NCI-H526 treated with DMSO at 0.1 percent for 48 hours (cell line): ENCODE data around the gene TMEM117.

Experiments
- DNase-seq: peaks from one replicate; lab custom pipeline; 2025; lab: John Stamatoyannopoulos, UW

Gene TMEM117

DNA sequence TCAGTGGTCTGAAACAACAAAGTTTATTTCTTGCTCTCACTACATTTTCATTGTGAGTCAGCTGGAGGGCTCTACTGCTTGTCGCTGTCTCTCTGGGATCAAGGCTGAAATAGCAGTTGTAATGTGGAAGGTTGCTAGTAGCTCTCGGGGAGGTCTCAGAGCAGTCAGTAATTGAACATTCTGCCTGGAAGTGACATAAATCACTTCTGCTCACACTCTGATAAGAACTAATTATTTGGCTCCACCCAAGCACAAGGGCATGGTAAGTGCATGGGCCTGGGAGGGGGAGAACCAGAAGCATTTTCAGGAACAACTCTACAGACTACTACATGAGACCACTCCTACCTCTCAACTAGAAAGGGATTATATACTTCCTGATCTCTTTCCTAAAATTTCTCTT, 128.2 kb downstream of the TMEM117 start:
- DNase-seq: no peak

DNA sequence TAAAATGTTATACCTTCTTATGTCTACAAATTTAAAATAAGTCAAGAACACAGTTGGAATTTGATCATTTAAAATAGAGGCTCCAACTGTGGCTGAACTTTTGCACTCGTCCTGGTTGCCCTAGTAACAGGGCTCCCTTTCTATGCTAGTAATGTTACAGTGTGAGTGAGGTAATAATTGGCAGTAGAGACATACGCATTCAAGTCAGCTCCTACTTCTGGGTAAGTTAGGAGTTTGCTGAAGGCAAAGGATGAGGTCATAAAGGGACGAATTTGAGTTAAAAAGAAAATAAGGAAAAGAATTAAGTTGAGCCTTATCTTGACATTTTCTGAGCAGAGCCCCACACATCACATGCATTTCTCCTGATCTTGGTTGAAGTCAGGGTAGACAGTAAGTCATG, 129.1 kb downstream of the TMEM117 start:
- DNase-seq: no peak

DNA sequence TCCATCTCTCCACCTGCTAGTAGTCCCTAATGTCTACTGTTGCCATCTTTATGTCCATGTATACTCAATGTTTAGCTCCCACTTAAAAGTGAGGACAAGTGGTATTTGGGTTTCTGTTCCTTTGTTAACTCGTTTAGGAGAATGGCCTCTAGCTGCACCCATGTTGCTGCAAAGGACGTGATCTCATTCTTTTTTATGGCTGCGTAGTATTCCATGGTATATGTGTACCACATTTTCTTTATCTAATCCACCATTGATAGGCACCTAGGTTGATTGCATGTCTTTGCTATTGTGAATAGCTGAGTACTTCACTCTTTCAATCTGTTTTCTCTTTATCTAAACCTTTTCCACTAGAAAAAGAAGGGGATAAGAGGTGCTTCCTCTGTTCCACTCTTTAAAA, 130.0 kb downstream of the TMEM117 start:
- DNase-seq: no peak

DNA sequence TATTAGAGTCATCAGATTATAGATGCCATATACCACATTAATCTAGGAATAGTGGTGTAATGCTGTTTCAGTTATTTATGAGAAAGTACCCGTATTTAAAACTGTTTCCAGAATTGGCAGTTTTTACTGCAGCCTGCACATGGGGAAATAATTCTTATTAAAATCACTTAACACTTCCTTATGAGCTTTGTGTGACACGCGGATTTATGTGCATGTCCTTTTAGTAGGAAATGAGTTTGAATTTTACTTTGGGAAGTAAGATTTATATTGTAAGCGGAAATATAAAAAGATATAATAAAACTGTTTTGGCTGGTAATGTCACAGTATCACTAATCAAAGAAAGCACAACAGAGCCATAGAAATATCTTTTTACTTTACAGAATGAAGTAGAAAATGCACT, 132.9 kb downstream of the TMEM117 start:
- DNase-seq: no peak

DNA sequence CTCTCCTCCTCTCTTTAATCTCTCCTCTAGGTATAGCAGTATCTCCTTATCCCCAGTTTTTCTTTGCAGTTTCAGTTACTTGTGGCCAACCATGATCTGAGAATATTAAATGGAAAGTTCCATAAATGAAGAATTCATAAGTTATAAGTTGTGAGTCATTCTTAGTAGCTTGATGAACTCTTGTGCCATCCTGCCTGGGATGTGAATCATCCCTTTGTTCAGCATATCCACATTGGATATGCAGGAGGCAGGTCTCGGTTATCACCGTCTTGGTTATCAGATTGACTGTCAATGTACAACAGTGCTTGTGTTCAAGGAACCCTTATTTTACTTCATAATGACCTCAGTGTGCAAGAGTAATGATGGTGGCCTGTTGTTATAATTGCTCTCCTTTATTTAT, 134.0 kb downstream of the TMEM117 start:
- DNase-seq: no peak

DNA sequence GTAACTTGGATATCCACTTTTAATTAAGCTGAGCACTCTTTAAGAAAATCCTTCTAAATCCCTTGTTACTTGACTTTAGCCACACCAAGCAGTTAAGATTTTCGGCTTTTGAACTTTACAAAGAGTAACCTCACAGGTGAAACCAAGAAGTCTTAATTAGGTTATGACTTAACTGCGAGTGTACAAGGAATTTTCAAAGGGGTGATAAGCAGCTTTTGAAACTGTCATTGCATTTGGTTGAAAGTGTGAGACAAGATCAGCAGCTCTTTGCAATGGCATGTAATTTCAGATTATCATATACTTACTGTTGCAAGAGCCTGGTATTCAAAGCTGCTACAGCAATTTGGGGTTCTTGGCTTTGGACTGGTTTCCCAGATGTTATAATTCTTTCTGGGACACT, 137.5 kb downstream of the TMEM117 start:
- DNase-seq: no peak

DNA sequence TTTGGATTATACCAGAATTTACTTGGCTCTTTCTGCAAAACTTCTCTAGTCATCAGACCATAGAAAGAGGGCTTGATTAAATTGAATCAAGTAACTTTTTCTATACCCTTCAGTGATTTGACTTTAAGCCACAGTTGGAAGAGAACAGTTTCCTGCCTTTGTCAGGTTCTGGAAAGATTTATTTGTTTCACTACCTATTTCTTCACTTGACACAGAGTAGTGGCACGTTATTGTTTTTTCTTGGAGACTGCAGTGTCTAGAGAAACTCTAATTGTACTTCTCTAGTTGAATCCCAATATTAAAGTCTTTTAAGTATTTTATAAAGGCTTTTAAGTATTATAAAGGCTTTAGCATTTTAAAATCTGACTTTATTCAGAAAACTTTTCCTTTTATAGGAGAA, 138.1 kb downstream of the TMEM117 start:
- no peak for DNase-seq

DNA sequence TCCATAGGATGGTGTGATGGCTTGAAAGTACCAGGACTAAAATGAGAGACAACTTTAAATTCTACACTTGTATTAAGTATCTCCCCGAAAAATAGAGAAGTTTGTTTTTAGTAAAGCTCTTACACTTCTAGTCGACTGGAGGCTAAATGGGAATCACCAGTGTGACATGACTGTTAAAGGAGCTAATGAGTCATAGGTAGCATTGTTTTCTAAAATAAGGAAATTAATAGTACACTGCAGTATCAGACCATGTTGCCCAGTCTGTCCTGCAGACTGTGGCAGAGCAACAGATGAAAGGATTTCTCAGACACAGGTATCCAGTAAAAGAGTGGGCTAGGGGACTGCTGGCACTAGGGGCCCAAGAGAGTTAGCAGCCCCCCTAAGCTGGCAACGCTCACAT, 140.1 kb downstream of the TMEM117 start:
- no peak for DNase-seq

DNA sequence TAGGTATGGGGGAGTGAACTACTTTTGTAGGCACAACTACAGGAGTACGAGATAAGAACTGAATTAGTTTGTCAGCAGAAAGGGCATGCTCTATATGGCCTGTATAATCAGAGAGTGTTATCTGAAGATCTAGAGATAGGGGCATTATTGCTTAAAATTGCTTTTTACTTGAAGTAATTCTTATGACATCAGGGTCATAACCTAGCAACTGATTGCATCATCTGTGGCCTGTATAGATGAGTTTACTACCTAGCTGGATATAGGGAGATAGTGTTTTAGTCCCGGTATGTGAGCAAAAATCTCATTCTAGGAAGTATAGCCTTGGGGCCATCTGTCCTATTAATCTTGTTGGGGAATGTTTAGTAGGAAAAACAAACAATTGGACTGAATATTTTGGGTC, 142.7 kb downstream of the TMEM117 start:
- DNase-seq: no peak

DNA sequence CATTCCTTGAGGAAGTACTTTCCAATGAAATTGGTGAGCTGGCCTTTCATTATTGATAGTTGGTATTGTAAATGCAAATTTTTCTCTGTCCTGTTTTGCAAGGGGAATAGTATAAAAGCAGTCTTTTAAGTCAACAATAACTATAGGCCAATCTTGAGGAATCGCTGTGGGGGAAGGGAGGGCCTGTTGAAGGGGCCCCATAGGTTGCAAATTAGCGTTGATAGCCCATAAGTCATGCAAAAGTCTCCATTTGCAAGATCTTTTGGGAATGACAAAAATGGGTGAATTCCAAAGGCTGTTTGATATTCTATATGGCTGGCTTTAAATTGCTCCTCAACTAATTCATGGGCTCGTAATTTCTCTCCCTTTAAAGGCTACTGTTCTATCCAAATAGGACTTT, 143.6 kb downstream of the TMEM117 start:
- no peak for DNase-seq

DNA sequence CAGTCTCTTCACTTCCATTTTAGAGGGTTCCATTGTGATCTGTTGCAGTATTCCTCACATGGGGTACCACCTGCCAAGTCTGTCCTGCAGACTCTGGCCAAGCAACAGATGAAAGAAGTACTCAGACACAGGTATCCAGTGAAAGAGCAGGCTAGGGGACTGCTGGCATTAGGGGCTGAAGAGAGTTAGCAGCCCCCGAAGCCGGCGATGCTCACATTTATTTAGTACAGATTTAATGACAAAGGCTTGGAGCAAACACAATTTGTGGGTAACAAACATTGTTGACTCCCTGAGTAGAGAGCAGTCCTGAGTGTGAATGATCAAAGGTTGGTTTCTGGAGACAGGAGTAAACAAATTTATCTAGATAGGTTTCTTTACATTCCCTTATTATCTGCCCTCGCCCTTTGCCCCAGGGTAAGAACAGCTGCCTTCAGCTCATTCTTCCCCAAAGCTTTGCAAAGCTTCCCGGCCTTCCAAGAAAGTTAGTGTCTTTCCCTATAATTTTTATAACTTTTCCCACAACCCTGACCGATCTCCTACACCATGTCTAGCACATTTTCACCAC, 144.8 kb downstream of the TMEM117 start:
- no peak for DNase-seq

DNA sequence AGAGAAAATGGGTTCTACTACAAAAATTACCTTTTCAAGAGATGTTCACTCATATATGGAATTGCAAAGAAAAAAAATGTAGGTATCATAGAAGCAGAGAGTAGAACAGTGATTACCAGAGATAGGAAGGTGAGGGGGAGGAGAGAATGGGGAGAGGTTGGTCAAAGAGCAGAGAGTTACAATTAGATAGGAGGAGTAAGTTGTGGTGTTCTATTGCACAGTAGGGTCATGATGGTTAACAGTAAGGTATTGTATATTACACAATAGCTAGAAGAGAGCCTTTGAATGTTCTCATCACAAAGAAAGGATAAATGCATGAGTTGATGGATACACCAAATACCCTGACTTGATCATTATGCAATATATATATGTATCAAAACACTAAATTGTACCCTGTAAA, 145.8 kb downstream of the TMEM117 start:
- no peak for DNase-seq

DNA sequence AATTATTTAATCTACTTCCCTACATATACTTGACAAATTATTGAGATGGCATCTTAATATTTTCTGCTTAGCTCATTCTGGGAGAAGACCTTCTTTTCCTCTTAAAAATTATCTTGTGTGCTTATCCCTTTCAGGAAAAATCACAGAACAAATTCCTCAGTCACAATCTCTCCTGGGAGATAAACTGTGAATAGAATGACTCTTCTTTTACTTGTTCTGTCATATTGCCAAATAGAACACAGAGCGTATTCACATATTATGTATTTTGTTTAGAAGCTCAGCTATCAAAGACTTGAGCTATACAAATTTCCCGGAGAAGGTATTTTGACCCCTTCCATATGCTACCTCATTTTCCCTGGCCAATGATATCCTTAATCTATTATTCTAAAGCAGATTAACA, 146.7 kb downstream of the TMEM117 start:
- no peak for DNase-seq

DNA sequence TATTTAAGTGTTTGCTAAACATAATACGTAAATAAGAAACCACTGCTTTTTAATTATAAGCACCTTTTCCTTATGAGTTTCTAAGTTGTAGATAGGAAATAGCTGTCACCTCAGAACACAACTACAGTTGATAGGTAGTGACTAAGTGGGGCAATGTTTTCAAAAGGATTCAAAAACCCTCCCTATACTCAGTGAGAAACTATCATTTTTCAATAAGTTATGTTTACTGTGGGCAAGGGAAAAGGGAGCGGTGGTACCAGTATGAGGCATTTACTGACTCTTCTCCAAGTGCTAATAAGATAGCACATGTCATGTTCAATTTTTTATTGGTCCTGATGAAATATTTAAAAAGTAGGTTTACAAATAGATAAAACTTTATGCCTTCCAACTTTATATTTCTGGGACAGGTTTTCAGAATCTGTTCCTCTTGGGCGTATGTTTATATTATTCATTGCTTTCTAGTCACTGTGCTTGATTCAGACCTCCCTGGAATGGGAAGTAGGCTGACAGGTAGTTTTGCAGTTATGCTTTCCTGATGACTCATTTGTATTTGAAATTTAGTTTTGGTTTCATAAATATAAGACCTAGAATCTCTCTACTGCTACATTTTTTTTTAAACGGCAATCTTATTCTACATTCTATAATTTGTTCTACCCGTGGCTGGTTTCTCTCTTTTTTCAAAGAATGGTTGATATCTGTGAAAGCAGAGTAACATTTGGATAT, 153.1 kb downstream of the TMEM117 start:
- no peak for DNase-seq

DNA sequence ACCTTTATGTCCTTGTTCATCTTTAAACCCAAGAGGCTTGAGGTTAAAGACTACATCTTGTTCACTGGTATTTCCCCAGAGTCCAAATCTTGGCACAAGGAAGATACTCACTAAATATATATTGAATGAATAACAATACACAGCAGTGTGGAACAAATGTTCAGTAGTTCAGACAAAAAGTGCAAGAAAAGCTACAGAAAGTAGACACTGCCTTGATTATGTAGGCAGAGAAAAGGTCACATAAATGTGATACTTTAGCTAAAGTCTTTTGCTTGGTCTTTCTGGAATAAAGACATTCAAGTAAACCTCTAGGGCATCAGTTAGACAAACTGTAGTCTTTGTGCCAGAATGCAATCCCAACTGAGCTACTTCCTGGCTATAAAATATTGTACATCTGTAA, 157.0 kb downstream of the TMEM117 start:
- DNase-seq: no peak

DNA sequence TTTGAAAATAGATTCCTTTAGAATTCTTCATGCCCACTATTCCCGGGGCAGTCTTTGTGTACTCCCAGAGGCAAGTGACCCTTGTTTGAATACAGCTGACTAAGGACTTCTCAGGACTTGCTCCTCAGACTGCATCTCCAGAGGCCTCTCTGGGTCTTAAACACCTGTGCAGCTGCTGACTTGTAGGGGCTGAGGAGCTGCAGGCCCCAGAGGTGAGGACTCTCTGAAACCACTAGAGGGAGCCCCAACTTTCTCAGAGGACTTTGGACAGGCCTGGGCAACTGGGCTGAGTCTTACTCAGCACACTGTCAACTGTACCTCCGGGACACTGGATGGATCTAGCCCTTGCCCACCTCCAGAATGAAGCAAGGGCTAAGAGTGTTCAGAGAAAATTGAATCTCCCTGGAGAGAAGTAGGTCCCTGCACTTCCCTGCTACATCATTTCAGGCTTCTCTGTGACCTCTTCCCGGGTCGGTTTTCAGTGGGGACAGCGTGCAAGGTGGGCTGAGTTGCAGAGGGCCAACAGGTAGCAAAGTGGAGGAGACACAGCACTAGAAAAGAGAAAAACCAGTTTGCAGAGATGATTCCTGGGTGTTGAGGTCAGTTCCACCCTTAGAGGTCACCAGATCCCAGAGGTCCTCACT, 164.6 kb downstream of the TMEM117 start:
- DNase-seq: peak; percentile 16

DNA sequence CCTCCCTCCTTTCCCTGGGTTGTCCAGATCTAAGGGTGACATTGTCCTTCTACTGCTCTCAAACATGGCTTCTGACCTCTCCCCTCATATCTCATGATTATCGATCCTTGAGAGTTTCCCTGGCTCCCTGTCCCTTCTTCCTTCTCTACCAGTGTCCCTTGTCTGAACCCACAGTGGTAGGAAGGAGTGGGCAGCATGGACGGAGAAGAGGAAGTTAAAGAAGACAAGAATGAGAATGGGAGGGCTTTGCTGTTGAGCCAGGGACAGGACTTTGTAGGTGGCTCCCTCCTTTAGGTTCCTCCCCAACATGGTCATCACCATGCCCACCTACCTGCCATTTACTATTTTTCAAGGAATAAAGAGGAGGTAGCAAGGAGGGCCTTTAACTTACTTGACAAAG, 166.7 kb downstream of the TMEM117 start:
- DNase-seq: no peak

DNA sequence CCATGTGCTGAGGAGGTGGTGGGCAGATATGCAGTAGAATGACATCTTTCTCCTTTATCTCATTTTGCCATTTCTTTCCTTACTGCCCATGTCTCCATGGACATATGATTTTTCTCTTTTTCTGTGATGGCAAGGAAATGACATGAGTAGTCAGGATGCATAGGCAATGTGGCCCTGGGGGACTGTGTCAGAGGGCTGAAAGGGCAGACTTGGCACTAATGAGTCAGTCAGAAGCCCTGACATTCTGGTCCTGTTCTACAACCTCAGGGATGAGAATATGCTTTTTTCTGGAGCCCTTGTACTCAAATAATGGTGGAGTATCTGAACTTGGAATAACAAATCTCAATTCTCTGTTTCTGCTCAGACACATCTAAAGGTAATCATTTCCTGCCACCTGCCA, 167.8 kb downstream of the TMEM117 start:
- no peak for DNase-seq

DNA sequence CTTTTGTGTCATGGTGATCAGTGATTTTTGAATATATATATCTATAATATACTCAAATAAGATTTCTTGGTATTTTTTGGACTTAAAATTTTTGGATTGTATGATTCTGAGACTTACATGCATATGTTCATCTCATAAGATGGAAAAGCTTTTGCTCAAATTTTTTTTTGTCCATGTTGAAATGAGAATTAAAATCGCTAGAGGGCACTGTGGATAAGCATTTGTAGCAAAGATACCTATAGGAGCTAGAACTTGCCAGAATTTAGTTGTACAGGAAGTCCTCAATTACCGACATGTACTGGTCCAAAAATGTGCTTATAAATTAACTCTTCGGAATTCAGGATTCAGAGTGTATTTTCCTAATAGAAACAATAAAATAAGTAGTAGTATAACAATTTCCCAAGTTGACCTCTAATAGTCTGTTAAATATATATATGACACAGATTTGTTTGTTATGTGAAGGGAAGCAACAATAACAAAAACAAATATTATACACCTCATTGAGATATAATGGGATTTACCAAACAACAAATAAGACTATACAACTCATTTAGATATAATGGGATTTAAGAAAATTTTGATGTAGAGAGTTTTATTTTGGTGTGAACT, 179.6 kb downstream of the TMEM117 start:
- DNase-seq: peak; percentile 41

DNA sequence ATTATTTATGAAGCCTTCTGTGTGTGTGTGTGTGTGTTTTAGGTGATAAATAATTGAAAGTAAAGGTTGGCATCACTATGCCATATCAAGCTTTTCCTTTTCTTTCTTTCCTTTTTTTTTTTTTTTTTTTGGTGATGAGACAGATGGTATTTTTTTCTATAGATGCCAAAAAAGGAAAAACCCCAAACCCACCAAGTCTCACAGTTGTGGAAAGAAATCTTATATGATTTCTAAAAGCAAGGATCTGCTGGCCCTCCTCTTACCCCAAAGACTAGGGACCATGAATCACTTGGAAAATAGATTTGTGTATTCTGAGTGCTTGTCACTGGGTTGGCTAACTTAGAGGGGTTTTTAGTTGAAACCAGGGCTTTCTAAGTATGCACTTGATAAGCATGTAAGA, 181.3 kb downstream of the TMEM117 start:
- no peak for DNase-seq

DNA sequence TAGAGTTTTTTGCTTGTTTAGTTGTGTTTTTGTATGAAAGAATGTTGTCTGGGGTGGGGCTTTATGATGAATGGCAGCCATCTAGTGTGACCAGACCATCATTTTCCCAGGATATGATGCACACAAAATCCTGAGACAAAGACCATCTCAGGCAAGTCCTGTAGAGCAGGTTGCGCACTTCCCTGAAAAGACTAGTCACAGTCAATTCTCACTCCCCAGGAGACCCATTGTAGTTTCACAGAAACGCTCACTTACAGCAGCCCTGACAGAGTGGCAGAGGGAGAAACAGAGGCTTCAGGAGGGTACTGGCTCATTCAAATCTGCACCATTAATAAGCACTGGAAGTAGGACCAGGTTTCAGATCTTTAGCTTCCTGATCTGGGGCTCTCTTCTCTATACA, 183.2 kb downstream of the TMEM117 start:
- DNase-seq: no peak

DNA sequence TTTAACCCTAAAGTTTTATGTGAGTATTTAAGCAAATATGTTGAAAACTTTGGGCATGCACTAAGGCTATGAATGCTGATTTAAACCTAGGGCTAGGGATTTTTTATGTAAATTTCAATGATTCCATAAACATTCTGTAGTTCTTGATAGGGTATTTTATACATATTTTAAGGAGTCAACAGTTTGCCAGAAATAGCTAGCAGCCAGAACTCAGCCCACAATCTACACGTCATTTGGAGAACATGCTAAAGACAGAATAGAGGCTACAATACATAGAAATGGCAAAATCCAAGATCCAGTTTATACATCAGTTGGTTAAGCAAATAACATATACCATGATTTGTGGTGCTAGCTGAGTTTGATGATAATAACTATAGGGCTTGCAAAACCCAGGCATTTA, 184.7 kb downstream of the TMEM117 start:
- DNase-seq: no peak

DNA sequence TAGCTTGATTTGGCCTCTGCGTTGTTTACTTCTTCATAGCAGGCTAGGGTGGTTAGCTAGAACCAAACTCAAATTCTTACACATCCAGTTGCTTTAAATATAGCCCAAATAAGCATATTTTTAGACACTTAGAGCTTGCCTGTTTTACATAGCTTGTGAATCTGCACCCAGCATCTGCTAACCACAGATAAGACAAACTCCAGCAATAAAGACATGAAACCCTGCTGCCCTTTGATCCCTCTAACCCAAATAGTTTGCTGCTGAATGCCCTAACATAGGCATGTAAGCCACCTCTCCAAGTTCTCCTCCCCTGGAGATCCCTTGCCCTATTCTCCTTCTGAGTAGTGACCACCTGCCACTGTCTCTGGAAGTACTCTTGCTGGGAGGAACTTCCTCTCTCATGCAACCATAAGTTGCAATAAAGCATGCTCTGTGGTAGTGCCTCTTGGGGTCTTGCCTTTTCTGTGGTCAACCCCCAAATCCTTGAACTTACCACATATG, 185.6 kb downstream of the TMEM117 start:
- no peak for DNase-seq
